ENCODE measurements around the gene TAC4.

Gene TAC4

GRCh38 chr17:49895812-49896211, 47.9 kb upstream of the TAC4 start:
- Histone ChIP-seq H2AFZ (ENCODE audit: low read depth, low read length) (no peak overlapping the region), H3K4me3 (ENCODE audit: low read depth in 1 of 2, low read length in 2 of 2) (no peak overlapping the region), H3K4me1 (ENCODE audit: insufficient read depth, low read length) (no peaks in the 10 kb centered on the region), H3K9me3 (ENCODE audit: insufficient read depth, low read length, severe bottlenecking) (no peaks in the 10 kb centered on the region), H3K27me3 (ENCODE audit: insufficient read depth, low read length, poor library complexity) (peaks cover 19% of the 10 kb centered on the region), H3K79me2 (ENCODE audit: insufficient read depth, low read length) (no peaks in the 10 kb centered on the region), H3K36me3 (ENCODE audit: insufficient read depth, low read length) (no peaks in the 10 kb centered on the region), H3K27ac (ENCODE audit: low read length) (no peak overlapping the region), H4K20me1 (ENCODE audit: insufficient read depth, low read length) (0 out of 2 replicates have a peak, but pooled peaks cover 2% of the 10 kb centered on the region), H3K4me2 (ENCODE audit: insufficient read depth, low read length) (no peak overlapping the region), H3K9ac (ENCODE audit: low read depth, low read length) (no peak overlapping the region)
- no peak for ATAC-seq (ENCODE audit: insufficient read depth, low read depth)
- DNase-seq = no peak
- TF ChIP-seq CTCF (IDR thresholded peaks at IDR 0.05; ENCODE audit: borderline replicate concordance, extremely low read depth, low read length, poor library complexity, severe bottlenecking) (no peak), EZH2 (IDR thresholded peaks at IDR 0.05; ENCODE audit: borderline replicate concordance, low read depth, low read length, severe bottlenecking) (no peak)

- H3K4me2 ChIP-seq (ENCODE audit: insufficient read depth, low read length) = no peak overlapping the region
- H3K27me3 ChIP-seq (ENCODE audit: insufficient read depth, low read length, poor library complexity) = peaks cover 19% of the 10 kb centered on the region
- no peak overlapping the region for H3K27ac ChIP-seq (ENCODE audit: low read length)
- no peak for TF ChIP-seq EZH2 (IDR thresholded peaks at IDR 0.05; ENCODE audit: borderline replicate concordance, low read depth, low read length, severe bottlenecking)
- no peak for TF ChIP-seq CTCF (IDR thresholded peaks at IDR 0.05; ENCODE audit: borderline replicate concordance, extremely low read depth, low read length, poor library complexity, severe bottlenecking)
- H3K36me3 ChIP-seq (ENCODE audit: insufficient read depth, low read length) = no peaks in the 10 kb centered on the region
- ATAC-seq (ENCODE audit: insufficient read depth, low read depth) (no peak), DNase-seq (no peak)
- 0 out of 2 replicates have a peak, but pooled peaks cover 2% of the 10 kb centered on the region for H4K20me1 ChIP-seq (ENCODE audit: insufficient read depth, low read length)
- no peak overlapping the region for H2AFZ ChIP-seq (ENCODE audit: low read depth, low read length)
- H3K9ac ChIP-seq (ENCODE audit: low read depth, low read length) = no peak overlapping the region
- no peaks in the 10 kb centered on the region for H3K79me2 ChIP-seq (ENCODE audit: insufficient read depth, low read length)
- H3K9me3 ChIP-seq (ENCODE audit: insufficient read depth, low read length, severe bottlenecking) = no peaks in the 10 kb centered on the region
- H3K4me3 ChIP-seq (ENCODE audit: low read depth in 1 of 2, low read length in 2 of 2) = no peak overlapping the region
- H3K4me1 ChIP-seq (ENCODE audit: insufficient read depth, low read length) = no peaks in the 10 kb centered on the region
Observed at GRCh38 chr17:49894761-49895160, 46.9 kb upstream of the TAC4 start.

- Histone ChIP-seq H3K4me2 (ENCODE audit: insufficient read depth, low read length) (no peak overlapping the region), H2AFZ (ENCODE audit: low read depth, low read length) (no peak overlapping the region), H3K27me3 (ENCODE audit: insufficient read depth, low read length, poor library complexity) (peaks cover 26% of the 10 kb centered on the region), H3K36me3 (ENCODE audit: insufficient read depth, low read length) (no peaks in the 10 kb centered on the region), H3K9ac (ENCODE audit: low read depth, low read length) (no peak overlapping the region), H3K79me2 (ENCODE audit: insufficient read depth, low read length) (no peaks in the 10 kb centered on the region), H4K20me1 (ENCODE audit: insufficient read depth, low read length) (peaks cover 5% of the 10 kb centered on the region; the same call in 1 of the 2 replicates), H3K9me3 (ENCODE audit: insufficient read depth, low read length, severe bottlenecking) (no peaks in the 10 kb centered on the region), H3K4me1 (ENCODE audit: insufficient read depth, low read length) (no peaks in the 10 kb centered on the region), H3K4me3 (ENCODE audit: low read depth in 1 of 2, low read length in 2 of 2) (no peak overlapping the region), H3K27ac (ENCODE audit: low read length) (no peak overlapping the region)
- no peak for ATAC-seq (ENCODE audit: insufficient read depth, low read depth)
- DNase-seq = no peak
- no peak for TF ChIP-seq CTCF (IDR thresholded peaks at IDR 0.05; ENCODE audit: borderline replicate concordance, extremely low read depth, low read length, poor library complexity, severe bottlenecking)
- TF ChIP-seq EZH2 (IDR thresholded peaks at IDR 0.05; ENCODE audit: borderline replicate concordance, low read depth, low read length, severe bottlenecking) = no peak
Observed at GRCh38 chr17:49891694-49892389, 44.0 kb upstream of the TAC4 start.
